Activated CD4-positive, alpha-beta memory T cell treated with anti-CD3 and anti-CD28 coated beads for 36 hours (primary cell): Measurements from ENCODE around the gene CLCA2. TPM values are rescaled to one million over a fixed set of nuclear protein-coding genes. Genes with fewer than 3 reads are reported as not detected.

Experiments used
- CTCF ChIA-PET: fragments of 350-600 bp; sonication (Branson Sonifier 250); formaldehyde crosslinking; loops from one replicate; lab custom pipeline; 2021; ENCODE audit warnings: antibody characterized with exemption, inconsistent platforms; lab: Charles Lee
- POLR2A ChIA-PET: fragments of 350-600 bp; sonication (Branson Sonifier 250); formaldehyde crosslinking; loops from one replicate; lab custom pipeline; 2021; ENCODE audit warnings: antibody characterized with exemption; lab: Charles Lee
- DNase-seq: peaks from one replicate; pipeline ENCODE4 v3.0.0-alpha.2; 2020
- H3K27ac Mint-ChIP-seq: one replicate; pipeline ENCODE4 v1.8.0; 2021; ENCODE audit warnings: mixed read lengths
- H3K27me3 Mint-ChIP-seq: one replicate; pipeline ENCODE4 v1.8.0; 2021; ENCODE audit warnings: mixed read lengths
- H3K36me3 Mint-ChIP-seq: one replicate; pipeline ENCODE4 v1.8.0; 2021; ENCODE audit warnings: mixed read lengths
- H3K4me1 Mint-ChIP-seq: one replicate; pipeline ENCODE4 v1.8.0; 2021; ENCODE audit warnings: low read depth, mixed read lengths
- H3K4me3 Mint-ChIP-seq: one replicate; pipeline ENCODE4 v1.8.0; 2021; ENCODE audit warnings: mild to moderate bottlenecking, mixed read lengths
- H3K9me3 Mint-ChIP-seq: one replicate; pipeline ENCODE4 v1.8.0; 2021; ENCODE audit warnings: mixed read lengths
- intact Hi-C: fragments of 100-400 bp; cut with micrococcal nuclease; formaldehyde crosslinking; loops from one replicate; pipeline ENCODE4 v1.15.1; 2023
- total RNA-seq, 2 experiments: library from RNA; stranded (reverse); gene quantifications; one replicate each; pipeline ENCODE4 v1.2.3, GENCODE V29; 2021

The CLCA2 gene
- total RNA-seq, 2 experiments from 2014 or later: not detected

DNA sequence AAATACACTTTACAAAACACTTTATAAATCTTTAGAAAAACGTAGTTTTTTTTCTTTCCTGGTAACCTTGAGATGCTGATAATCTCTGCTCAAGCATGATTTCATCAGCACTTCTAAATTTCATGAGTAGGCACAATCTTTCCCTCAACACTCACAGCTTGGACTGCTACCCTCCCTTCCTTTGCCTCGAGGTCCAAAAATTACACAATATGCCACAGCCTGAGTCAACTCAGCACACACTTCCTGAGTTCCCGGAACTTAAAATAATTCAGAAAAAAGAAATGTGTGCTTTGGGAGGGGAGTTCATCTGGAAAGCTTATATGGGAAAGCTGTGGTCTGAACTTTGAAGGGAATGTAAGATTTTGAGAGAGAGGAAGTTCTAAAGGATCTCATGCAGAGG, 5.9 kb downstream of the CLCA2 start:
- Mint-ChIP-seq H3K27ac (no peak overlapping the region), H3K4me3 (no peak overlapping the region), H3K36me3 (no peaks in the 10 kb centered on the region), H3K27me3 (peaks cover 3% of the 10 kb centered on the region), H3K9me3 (no peaks in the 10 kb centered on the region), H3K4me1 (no peaks in the 10 kb centered on the region)
- ChIA-PET CTCF (interaction anchor here (0.6 to 1.5 kb wide), 7 partner anchors 10 to 75 kb away, joined by 3 to 6 read pairs (median 4); no protein-coding TSS in a partner anchor), POLR2A (interaction anchor here (0.9 to 1.4 kb wide), 2 partner anchors 274 to 722 kb away, joined by 3 read pairs; partner anchors contain the start of genes SH3GLB1 and ZNHIT6)
- intact Hi-C loops: no loop called here
- peak; percentile 44 for DNase-seq

DNA sequence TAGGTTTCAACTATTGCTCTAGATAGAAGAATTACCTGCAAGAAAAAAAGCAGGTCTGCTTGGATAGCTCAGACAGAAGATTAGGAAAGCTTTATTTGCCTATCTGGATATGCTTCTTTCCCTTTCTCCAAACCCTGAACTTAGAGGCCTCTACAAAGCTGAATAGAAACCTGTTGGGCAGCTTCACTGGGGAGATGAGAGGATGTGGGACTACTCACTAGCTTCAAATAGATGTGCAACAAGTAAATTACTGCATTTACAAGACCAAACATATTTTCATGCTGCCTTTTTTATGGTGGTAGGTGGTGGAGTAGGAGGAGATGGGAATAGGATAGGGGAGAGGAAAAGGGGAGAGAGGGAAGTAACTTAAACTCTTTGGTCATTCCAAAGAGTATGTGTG, 6.4 kb downstream of the CLCA2 start:
- no peak overlapping the region for H3K27ac Mint-ChIP-seq
- no peaks in the 10 kb centered on the region for H3K36me3 Mint-ChIP-seq
- H3K27me3 Mint-ChIP-seq: peaks cover 3% of the 10 kb centered on the region
- H3K4me1 Mint-ChIP-seq: no peaks in the 10 kb centered on the region
- no peak overlapping the region for H3K4me3 Mint-ChIP-seq
- POLR2A ChIA-PET: interaction anchor here (0.9 to 1.4 kb wide), 2 partner anchors 274 to 722 kb away, joined by 3 read pairs; partner anchors contain the start of genes SH3GLB1 and ZNHIT6
- DNase-seq: no peak
- no peaks in the 10 kb centered on the region for H3K9me3 Mint-ChIP-seq
- CTCF ChIA-PET: interaction anchor here (0.6 to 1.5 kb wide), 8 partner anchors 10 to 75 kb away, joined by 3 to 6 read pairs (median 4); no protein-coding TSS in a partner anchor
- intact Hi-C loops: no loop called here

DNA sequence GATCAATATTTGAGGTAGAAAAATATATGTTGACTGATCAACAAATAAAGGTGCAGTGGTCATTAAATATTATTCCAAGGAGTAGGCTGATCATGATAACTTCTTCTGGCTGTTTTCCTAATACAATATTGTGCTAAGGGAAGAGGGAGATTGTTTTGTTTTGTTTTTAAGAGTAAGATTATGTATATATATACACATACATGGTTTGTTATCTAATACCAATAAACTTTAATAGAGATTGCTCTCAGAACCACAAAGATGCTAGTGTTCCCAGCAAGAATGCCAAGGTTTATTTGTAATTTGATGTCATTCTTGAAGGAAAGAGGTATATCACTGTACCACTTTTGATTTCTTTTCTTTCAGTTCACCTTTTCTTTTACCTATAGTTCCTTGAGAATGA, 10.1 kb downstream of the CLCA2 start:
- DNase-seq: no peak
- Mint-ChIP-seq H3K27ac (no peak overlapping the region), H3K9me3 (no peaks in the 10 kb centered on the region), H3K4me1 (no peaks in the 10 kb centered on the region), H3K4me3 (no peak overlapping the region), H3K27me3 (peaks cover 8% of the 10 kb centered on the region), H3K36me3 (no peaks in the 10 kb centered on the region)
- ChIA-PET POLR2A (no interaction called here), CTCF (no interaction called here)
- intact Hi-C loops: no loop called here

DNA sequence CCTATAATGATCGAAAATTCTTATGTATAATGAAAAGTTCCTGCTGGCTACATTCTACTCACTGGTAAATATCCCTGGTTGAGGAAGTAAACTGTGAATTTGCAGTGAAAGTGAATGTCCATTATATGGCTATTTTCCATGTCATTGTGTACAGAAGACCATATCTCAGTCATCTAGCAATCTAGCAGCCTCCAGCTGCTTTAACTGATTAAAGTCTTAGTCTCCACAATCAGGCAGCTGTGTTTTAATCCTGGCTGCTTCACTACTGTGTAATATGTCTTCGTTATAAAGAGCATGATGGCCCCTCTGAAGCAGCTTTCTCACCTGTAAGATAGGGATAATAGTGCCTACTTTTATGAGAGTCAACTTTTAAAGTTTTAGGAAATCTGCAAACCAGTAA, 11.4 kb downstream of the CLCA2 start:
- CTCF ChIA-PET: no interaction called here
- Mint-ChIP-seq H3K27ac (no peak overlapping the region), H3K4me1 (no peaks in the 10 kb centered on the region), H3K36me3 (no peaks in the 10 kb centered on the region), H3K4me3 (no peak overlapping the region), H3K27me3 (peaks cover 10% of the 10 kb centered on the region), H3K9me3 (no peaks in the 10 kb centered on the region)
- POLR2A ChIA-PET: no interaction called here
- intact Hi-C loops: no loop called here
- DNase-seq: no peak

DNA sequence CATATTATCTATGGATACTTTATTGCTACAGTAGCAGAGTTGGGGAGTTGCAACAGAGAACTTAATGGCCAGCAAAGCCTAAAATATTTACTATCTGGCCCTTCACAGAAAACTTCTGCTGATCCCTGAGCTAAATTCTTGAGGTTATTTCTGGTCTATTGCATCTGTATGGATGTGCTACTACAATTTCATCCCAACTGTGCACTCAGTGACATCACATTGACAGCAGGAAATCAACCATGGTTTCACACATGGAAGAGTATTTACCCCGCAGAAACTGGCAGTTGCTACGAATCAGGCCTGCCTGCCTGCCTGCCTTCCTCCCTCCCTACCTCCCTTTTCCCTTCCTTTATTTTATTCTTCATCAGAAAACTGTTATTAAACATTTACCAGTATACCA, 12.1 kb downstream of the CLCA2 start:
- H3K4me1 Mint-ChIP-seq: no peaks in the 10 kb centered on the region
- intact Hi-C loops: no loop called here
- ChIA-PET CTCF (no interaction called here), POLR2A (no interaction called here)
- no peaks in the 10 kb centered on the region for H3K9me3 Mint-ChIP-seq
- H3K36me3 Mint-ChIP-seq: no peaks in the 10 kb centered on the region
- H3K4me3 Mint-ChIP-seq: no peak overlapping the region
- peaks cover 10% of the 10 kb centered on the region for H3K27me3 Mint-ChIP-seq
- H3K27ac Mint-ChIP-seq: no peak overlapping the region
- DNase-seq: no peak

DNA sequence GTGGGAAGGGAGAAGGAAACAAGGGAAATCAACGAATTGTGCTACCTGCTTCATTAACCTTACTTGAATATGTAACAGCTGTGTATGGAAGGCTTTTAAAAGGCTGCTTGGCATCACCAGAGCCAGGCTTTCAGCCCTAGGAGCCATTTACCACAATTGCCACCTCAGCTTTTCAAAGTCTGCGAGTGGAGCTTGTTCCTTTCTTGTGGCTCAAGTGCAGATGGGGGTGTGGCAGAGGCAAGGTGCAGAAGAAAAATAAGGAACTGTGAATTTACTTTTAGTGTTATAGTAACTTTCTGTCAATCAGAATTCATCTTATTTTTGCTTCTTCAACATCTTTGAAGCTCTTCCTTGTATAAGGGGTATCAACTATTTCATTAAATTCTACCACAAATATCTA, 17.6 kb downstream of the CLCA2 start:
- intact Hi-C loops: no loop called here
- ChIA-PET POLR2A (no interaction called here), CTCF (interaction anchor here (0.9 to 1.1 kb wide), 3 partner anchors 11 to 58 kb away, joined by 3 to 4 read pairs (median 4); no protein-coding TSS in a partner anchor)
- H3K27ac Mint-ChIP-seq: no peak overlapping the region
- peaks cover 9% of the 10 kb centered on the region for H3K27me3 Mint-ChIP-seq
- no peak overlapping the region for H3K4me3 Mint-ChIP-seq
- no peak for DNase-seq
- no peaks in the 10 kb centered on the region for H3K9me3 Mint-ChIP-seq
- peaks cover 8% of the 10 kb centered on the region for H3K4me1 Mint-ChIP-seq
- no peaks in the 10 kb centered on the region for H3K36me3 Mint-ChIP-seq

DNA sequence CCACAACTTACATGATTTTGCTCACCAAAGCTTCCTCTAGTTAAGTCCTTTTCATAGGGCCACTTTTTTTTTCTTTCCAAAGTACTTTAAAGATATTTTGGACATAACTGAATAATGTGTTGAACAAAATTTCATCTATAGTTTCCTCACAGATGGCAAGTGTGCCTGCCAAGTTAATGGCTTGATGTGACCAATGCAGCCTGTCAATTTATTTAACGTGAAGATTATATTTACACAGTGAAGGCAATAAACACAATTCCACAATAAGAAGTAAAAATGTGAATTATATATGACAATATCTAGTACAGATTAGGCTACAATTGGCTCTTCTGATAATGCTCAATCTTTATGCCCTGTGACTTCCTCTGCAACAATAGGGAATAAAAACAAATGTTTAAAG, 18.0 kb downstream of the CLCA2 start:
- Mint-ChIP-seq H3K4me1 (peaks cover 8% of the 10 kb centered on the region), H3K27me3 (peaks cover 9% of the 10 kb centered on the region), H3K36me3 (no peaks in the 10 kb centered on the region), H3K9me3 (no peaks in the 10 kb centered on the region), H3K4me3 (no peak overlapping the region), H3K27ac (no peak overlapping the region)
- ChIA-PET POLR2A (no interaction called here), CTCF (no interaction called here)
- intact Hi-C loops: no loop called here
- DNase-seq: no peak

DNA sequence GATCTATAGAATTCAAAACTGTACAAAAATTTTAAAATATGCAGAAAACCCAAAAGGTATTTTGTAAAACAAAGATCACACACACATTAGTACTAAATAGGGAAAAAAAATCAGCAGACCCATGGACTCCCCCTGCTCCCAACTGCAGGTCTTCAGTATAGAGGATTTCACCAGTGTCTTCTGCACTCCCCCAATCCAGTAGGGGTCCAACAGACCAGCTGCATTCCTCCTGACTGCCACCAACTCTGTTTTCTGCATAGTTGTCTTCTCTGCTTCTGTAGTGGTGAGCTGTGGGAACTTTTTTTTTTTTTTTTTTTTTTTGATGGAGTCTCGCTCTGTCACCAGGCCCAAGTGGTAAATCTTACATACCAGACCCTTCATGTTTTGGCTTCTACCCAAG, 21.9 kb downstream of the CLCA2 start:
- CTCF ChIA-PET: interaction anchor here (2.5 kb wide), 1 partner anchor 56 kb away, joined by 8 read pairs; no protein-coding TSS in a partner anchor
- H3K27ac Mint-ChIP-seq: no peak overlapping the region

DNA sequence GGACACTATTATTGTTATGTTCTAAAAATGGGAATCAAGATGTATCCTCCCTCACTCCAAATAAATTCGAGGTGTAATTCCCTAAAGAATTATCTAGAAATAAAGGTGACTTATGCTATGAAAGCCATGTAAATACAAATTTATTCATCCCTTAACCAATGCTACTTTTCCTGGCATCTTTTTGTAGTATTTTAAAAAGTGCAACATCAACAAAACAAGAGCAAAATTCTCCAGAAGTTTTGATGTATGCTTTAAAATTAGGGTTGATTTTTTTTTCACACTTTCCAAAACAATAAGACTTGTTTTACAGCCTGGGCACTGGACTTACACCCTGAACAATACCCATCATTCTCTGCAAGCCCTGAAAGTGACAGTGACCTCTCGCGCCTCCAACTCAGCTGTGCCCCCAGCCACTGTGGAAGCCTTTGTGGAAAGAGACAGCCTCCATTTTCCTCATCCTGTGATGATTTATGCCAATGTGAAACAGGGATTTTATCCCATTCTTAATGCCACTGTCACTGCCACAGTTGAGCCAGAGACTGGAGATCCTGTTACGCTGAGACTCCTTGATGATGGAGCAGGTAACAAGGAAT, 23.3 kb downstream of the CLCA2 start:
- intact Hi-C loops: no loop called here
- DNase-seq: no peak
- ChIA-PET CTCF (interaction anchor here (2.5 kb wide), 1 partner anchor 55 kb away, joined by 8 read pairs; no protein-coding TSS in a partner anchor), POLR2A (no interaction called here)
- Mint-ChIP-seq H3K36me3 (no peaks in the 10 kb centered on the region), H3K27ac (no peak overlapping the region), H3K4me1 (no peaks in the 10 kb centered on the region), H3K27me3 (no peaks in the 10 kb centered on the region), H3K9me3 (no peaks in the 10 kb centered on the region), H3K4me3 (no peak overlapping the region)

More for the DNA sequence above, 21.9 kb downstream of the CLCA2 start:
- H3K27me3 Mint-ChIP-seq: no peaks in the 10 kb centered on the region
- intact Hi-C loops: no loop called here
- peaks cover 8% of the 10 kb centered on the region for H3K4me1 Mint-ChIP-seq
- POLR2A ChIA-PET: no interaction called here
- no peak overlapping the region for H3K4me3 Mint-ChIP-seq
- no peaks in the 10 kb centered on the region for H3K36me3 Mint-ChIP-seq
- no peak for DNase-seq
- H3K9me3 Mint-ChIP-seq: no peaks in the 10 kb centered on the region

DNA sequence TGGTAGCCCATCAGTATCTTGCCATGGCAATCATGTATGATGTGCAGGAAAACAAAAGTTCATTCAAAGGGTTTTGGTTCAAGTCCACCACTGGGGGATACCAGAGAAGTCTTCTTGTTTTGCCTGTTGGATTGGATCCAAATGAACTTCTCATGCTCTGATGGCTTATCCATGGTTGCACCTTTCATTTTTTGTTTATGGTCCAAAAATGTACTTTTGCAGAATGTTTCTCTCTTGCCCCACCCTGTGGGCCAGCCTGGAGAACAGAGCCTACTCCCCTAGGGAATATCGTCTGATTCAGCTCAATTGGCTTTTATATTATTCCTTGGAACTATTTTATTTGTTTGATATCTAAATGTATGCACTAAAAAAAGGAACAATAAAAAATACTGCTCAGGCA, 24.7 kb downstream of the CLCA2 start:
- DNase-seq: no peak
- H3K27me3 Mint-ChIP-seq: no peaks in the 10 kb centered on the region
- CTCF ChIA-PET: no interaction called here

DNA sequence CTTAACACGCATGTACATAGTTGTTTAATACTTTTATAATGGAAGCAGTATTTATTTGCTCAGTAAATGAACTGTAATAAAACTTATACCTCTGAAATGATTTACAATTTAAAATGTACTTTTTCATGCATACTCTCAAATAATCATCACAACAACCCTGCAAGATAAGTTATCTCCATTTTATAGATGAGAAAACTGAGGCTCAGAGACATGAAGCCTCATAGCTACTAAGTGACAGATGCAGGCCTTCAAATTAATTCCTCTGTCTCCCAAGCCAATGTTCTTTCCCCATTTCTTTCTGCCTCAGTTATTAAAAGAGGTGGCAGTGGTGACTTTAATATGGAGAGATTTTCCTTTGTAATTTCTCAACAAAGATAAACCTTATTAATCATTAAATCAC, 25.1 kb downstream of the CLCA2 start:
- intact Hi-C loops: no loop called here
- CTCF ChIA-PET: no interaction called here
- POLR2A ChIA-PET: no interaction called here
- no peaks in the 10 kb centered on the region for H3K36me3 Mint-ChIP-seq
- H3K9me3 Mint-ChIP-seq: no peaks in the 10 kb centered on the region
- no peaks in the 10 kb centered on the region for H3K4me1 Mint-ChIP-seq
- DNase-seq: no peak
- H3K4me3 Mint-ChIP-seq: no peak overlapping the region
- no peaks in the 10 kb centered on the region for H3K27me3 Mint-ChIP-seq
- H3K27ac Mint-ChIP-seq: no peak overlapping the region

More for the DNA sequence above, 24.7 kb downstream of the CLCA2 start:
- H3K4me3 Mint-ChIP-seq: no peak overlapping the region
- intact Hi-C loops: no loop called here
- no peaks in the 10 kb centered on the region for H3K4me1 Mint-ChIP-seq
- no peak overlapping the region for H3K27ac Mint-ChIP-seq
- H3K36me3 Mint-ChIP-seq: no peaks in the 10 kb centered on the region
- no peaks in the 10 kb centered on the region for H3K9me3 Mint-ChIP-seq
- POLR2A ChIA-PET: no interaction called here

DNA sequence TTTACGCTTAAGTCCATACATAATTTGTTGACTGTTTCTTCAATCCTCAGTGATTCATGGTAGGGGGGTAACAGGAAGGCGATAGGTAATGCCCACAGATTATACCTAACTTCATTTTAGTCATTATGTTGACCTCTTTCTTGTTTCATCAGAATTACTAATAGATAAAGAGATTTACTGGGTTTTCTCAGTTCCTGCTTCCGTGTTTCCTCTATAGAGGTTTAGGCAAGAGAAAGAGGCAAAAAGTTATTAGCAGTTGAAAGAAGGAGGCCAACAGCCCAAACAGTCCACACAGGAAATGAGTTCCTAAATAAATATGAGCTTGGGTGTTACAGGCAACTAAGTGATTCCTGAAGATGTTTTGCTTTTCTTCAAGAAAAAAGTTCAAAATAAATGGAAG, 26.9 kb downstream of the CLCA2 start:
- CTCF ChIA-PET: interaction anchor here (0.7 kb wide), 1 partner anchor 24 kb away, joined by 3 read pairs; no protein-coding TSS in a partner anchor
- no peaks in the 10 kb centered on the region for H3K9me3 Mint-ChIP-seq
- DNase-seq: no peak
- no peaks in the 10 kb centered on the region for H3K4me1 Mint-ChIP-seq
- H3K27me3 Mint-ChIP-seq: no peaks in the 10 kb centered on the region
- H3K4me3 Mint-ChIP-seq: no peak overlapping the region
- no peak overlapping the region for H3K27ac Mint-ChIP-seq
- POLR2A ChIA-PET: no interaction called here
- intact Hi-C loops: no loop called here
- H3K36me3 Mint-ChIP-seq: no peaks in the 10 kb centered on the region

DNA sequence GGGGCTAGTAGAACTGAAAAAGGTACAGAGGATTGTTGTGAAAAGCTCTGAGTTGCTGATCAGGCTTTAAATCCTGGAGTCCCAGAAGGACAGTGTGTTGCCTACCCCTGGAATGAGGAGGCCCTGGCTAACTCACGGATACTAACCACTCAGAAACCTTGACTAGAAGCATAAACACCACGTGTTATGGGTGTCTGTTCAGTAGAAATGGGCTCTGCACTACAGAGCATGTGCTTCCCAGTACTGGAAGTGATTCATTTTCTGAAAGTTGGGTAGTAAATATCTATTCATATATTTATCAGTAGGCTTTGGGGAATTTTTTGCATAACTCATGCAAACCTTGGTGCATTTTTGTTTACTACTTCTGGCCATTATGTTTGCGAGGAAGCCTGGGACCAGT, 29.7 kb downstream of the CLCA2 start:
- intact Hi-C loops: no loop called here

More for the DNA sequence above, 29.7 kb downstream of the CLCA2 start:
- Mint-ChIP-seq H3K4me3 (no peak overlapping the region), H3K4me1 (no peaks in the 10 kb centered on the region), H3K27ac (no peak overlapping the region), H3K9me3 (no peaks in the 10 kb centered on the region), H3K27me3 (no peaks in the 10 kb centered on the region), H3K36me3 (no peaks in the 10 kb centered on the region)
- ChIA-PET POLR2A (no interaction called here), CTCF (no interaction called here)
- DNase-seq: no peak
